OCI-LY3 (cell line): ENCODE data around the gene PPARG.
A peak's percentile ranks its signal among the peaks of the same experiment; 100 is the strongest.

Experiments
- H2AFZ ChIP-seq: fragments of 200-600, 300-600 bp; shearing (Covaris generic); 2 replicates; pipeline ENCODE4 v1.6.0; 2014; ENCODE audit warnings: antibody characterized with exemption, low read depth, low read length
- H3K27ac ChIP-seq: fragments of 200-600, 300-600 bp; sonication (generic); 2 replicates; pipeline ENCODE4 v1.5.1; 2014; ENCODE audit warnings: mild to moderate bottlenecking, low read length, moderate library complexity, mixed read lengths
- H3K27me3 ChIP-seq: fragments of 200-600, 300-600 bp; sonication (generic); 2 replicates; pipeline ENCODE4 v1.6.1; 2014; ENCODE audit warnings: low read depth, low read length, mixed read lengths
- H3K36me3 ChIP-seq: fragments of 200-600, 300-600 bp; sonication (generic); replicated peaks from 2 replicates; pipeline ENCODE3; 2014; ENCODE audit warnings: low read depth, low read length, mixed read lengths
- H3K4me1 ChIP-seq: fragments of 300-600, 200-600 bp; sonication (generic); 2 replicates; pipeline ENCODE4 v1.6.1; 2014; ENCODE audit warnings: low read length, mixed read lengths
- H3K4me2 ChIP-seq: fragments of 200-600, 300-600 bp; sonication (generic); 2 replicates; pipeline ENCODE4 v1.6.1; 2014; ENCODE audit warnings: low read length, mixed read lengths
- H3K4me3 ChIP-seq: fragments of 300-600, 200-600 bp; sonication (generic); 2 replicates; pipeline ENCODE4 v1.5.1; 2014; ENCODE audit warnings: antibody characterized with exemption, mild to moderate bottlenecking, low read length, moderate library complexity
- H3K79me2 ChIP-seq: fragments of 300-600, 200-600 bp; shearing (Covaris generic); 2 replicates; pipeline ENCODE4 v1.6.1; 2014; ENCODE audit warnings: mild to moderate bottlenecking, low read length, mixed read lengths
- H3K9ac ChIP-seq: fragments of 300-600, 200-600 bp; shearing (Covaris generic); 2 replicates; pipeline ENCODE4 v1.6.0; 2014; ENCODE audit warnings: mild to moderate bottlenecking, low read length, moderate library complexity
- H3K9me3 ChIP-seq: fragments of 200-600, 300-600 bp; shearing (Covaris generic); 2 replicates; pipeline ENCODE4 v1.6.1; 2014; ENCODE audit warnings: low read length, mixed read lengths; ENCODE audit not compliant: insufficient read depth
- H4K20me1 ChIP-seq: fragments of 200-600, 300-600 bp; sonication (generic); 2 replicates; pipeline ENCODE4 v1.6.1; 2016; ENCODE audit warnings: low read length, mixed read lengths; ENCODE audit not compliant: insufficient read depth
- CTCF ChIP-seq: fragments of 200-600, 300-600 bp; sonication (generic); IDR thresholded peaks from 2 replicates; pipeline ENCODE4 v1.5.1; 2014; ENCODE audit warnings: antibody characterized with exemption, low read length, low read depth
- EZH2phosphoT487 ChIP-seq: fragments of 200-600 bp; shearing (Covaris generic); IDR thresholded peaks from 2 replicates; pipeline ENCODE4 v1.6.1; 2018; ENCODE audit warnings: antibody characterized with exemption, mixed run types, low read depth

Gene PPARG

DNA sequence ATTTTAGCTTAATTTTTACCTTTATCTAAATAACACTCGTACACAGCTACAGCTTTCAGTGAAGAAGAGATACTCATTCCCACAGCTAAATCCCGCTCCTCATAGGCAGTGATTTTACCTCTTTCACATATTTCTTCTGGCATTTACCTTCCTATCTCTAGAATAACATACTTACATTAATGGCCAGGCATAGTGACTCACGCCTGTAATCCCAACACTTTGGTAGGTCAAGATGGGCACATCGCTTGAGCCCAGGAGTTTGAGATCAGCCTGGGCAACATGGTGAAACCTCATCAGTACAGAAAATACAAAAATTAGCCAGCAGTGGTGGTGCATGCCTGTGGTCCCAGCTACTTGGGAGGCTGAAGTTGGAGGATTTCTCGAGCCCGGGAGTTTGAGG is 80.2 kb downstream of the PPARG start:
- no peaks in the 10 kb centered on the region for H3K79me2 ChIP-seq
- no peaks in the 10 kb centered on the region for H3K36me3 ChIP-seq
- H3K27me3 ChIP-seq = peaks cover 22% of the 10 kb centered on the region
- TF ChIP-seq EZH2phosphoT487 (no peak), CTCF (no peak)
- H3K4me3 ChIP-seq = no peak overlapping the region
- no peak overlapping the region for H3K4me2 ChIP-seq
- no peak overlapping the region for H2AFZ ChIP-seq
- H4K20me1 ChIP-seq = no peaks in the 10 kb centered on the region
- no peaks in the 10 kb centered on the region for H3K9me3 ChIP-seq
- no peak overlapping the region for H3K9ac ChIP-seq
- no peaks in the 10 kb centered on the region for H3K4me1 ChIP-seq
- H3K27ac ChIP-seq = no peak overlapping the region

- H3K27ac ChIP-seq = no peak overlapping the region
- peaks cover 23% of the 10 kb centered on the region for H3K27me3 ChIP-seq
Observed at GRCh38 chr3:12369598-12369997, 80.7 kb downstream of the PPARG start.

GRCh38 chr3:12370758-12371157 is 81.9 kb downstream of the PPARG start:
- Histone ChIP-seq H2AFZ (no peak overlapping the region), H3K4me2 (no peak overlapping the region), H3K4me1 (no peaks in the 10 kb centered on the region), H3K36me3 (no peaks in the 10 kb centered on the region), H3K27ac (no peak overlapping the region), H3K4me3 (no peak overlapping the region), H4K20me1 (no peaks in the 10 kb centered on the region), H3K9ac (no peak overlapping the region), H3K9me3 (no peaks in the 10 kb centered on the region), H3K79me2 (no peaks in the 10 kb centered on the region), H3K27me3 (peaks cover 23% of the 10 kb centered on the region)
- TF ChIP-seq EZH2phosphoT487 (no peak), CTCF (no peak)

More at GRCh38 chr3:12369598-12369997, 80.7 kb downstream of the PPARG start:
- H3K9me3 ChIP-seq = no peaks in the 10 kb centered on the region
- no peaks in the 10 kb centered on the region for H3K4me1 ChIP-seq
- no peak overlapping the region for H3K9ac ChIP-seq
- H3K4me3 ChIP-seq = no peak overlapping the region
- no peaks in the 10 kb centered on the region for H3K36me3 ChIP-seq
- H3K4me2 ChIP-seq = no peak overlapping the region
- no peaks in the 10 kb centered on the region for H4K20me1 ChIP-seq
- 0 out of 2 replicates have a peak overlapping the region, but pooled peaks have one; percentile 26 for H2AFZ ChIP-seq
- H3K79me2 ChIP-seq = no peaks in the 10 kb centered on the region
- TF ChIP-seq CTCF (no peak), EZH2phosphoT487 (no peak)

DNA sequence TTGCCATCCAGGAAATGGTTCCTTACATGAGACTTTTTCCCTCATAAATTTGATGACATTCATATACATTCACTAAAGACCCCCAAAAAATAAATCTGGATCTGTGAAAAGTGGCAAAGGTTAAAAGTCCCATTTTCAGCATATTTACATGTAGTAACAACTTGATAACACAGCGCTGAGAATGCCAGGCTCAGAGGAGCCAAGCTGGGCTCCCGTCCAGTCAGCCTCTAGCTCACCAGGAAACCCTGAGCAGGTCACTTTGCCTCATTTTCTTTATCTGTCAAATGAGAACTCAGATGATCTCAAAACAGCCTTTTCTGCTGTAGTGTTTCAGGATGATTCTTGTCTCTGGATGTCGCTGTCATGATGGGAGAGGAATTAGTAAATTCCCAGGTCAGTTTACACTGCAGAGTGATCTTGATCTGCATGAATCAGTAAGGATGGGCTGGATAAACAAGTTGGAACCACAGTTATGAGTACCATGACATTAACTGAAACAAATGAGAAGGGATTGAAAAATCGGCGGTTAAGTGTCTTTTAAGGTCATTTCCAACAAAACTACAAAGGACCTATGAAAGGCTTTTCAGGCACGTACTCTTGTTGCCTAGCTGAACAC is 82.8 kb downstream of the PPARG start:
- Histone ChIP-seq H3K4me1 (no peaks in the 10 kb centered on the region), H3K4me3 (no peak overlapping the region), H2AFZ (no peak overlapping the region), H3K4me2 (no peak overlapping the region), H3K9ac (no peak overlapping the region), H3K79me2 (no peaks in the 10 kb centered on the region), H4K20me1 (no peaks in the 10 kb centered on the region), H3K36me3 (no peaks in the 10 kb centered on the region), H3K27ac (no peak overlapping the region), H3K27me3 (peaks cover 23% of the 10 kb centered on the region), H3K9me3 (no peaks in the 10 kb centered on the region)
- TF ChIP-seq EZH2phosphoT487 (no peak), CTCF (no peak)
